ENCODE measurements around the gene NR2F1. TPM values are rescaled to one million over a fixed set of nuclear protein-coding genes. Genes with fewer than 3 reads are reported as not detected.

Gene NR2F1
- total RNA-seq, 2 donors from 2014 or later, result 0.22 TPM; not detected in 1

- 25 to 39% methylated on average over 16 to 25 of the region's 25 CpGs for WGBS, 2 experiments (ENCODE audit: insufficient coverage in 1 of 2, insufficient read length in 1 of 2)
- TF ChIP-seq CTCF (conservative IDR thresholded peaks at IDR 0.05), result no peak
- Mint-ChIP-seq H3K27ac (no peak overlapping the region), H3K27me3 (ENCODE audit: insufficient read depth) (peaks cover 83% of the 10 kb centered on the region), H3K36me3 (ENCODE audit: low read depth) (no peaks in the 10 kb centered on the region), H3K4me1 (peaks cover 21% of the 10 kb centered on the region), H3K9me3 (no peaks in the 10 kb centered on the region), H3K4me3 (no peak overlapping the region)
- H3K9ac ChIP-seq (ENCODE audit: extremely low read depth, low read length, poor library complexity, severe bottlenecking), result no peak overlapping the region
- H3K36me3 ChIP-seq (ENCODE audit: control insufficient read depth, insufficient read depth, low read length), result no peaks in the 10 kb centered on the region
- H3K4me3 ChIP-seq (ENCODE audit: low read length), result peak overlapping the region; percentile 61
- no peak for DNase-seq
- H3K4me1 ChIP-seq (ENCODE audit: control insufficient read depth, insufficient read depth, low read length), result no peaks in the 10 kb centered on the region
- H3K27ac ChIP-seq (ENCODE audit: low read depth, low read length), result peak overlapping the region; percentile 6
- no peaks in the 10 kb centered on the region for H3K9me3 ChIP-seq (ENCODE audit: control insufficient read depth, low read length)
- H3K27me3 ChIP-seq (ENCODE audit: control insufficient read depth, insufficient read depth, low read length, poor library complexity, severe bottlenecking), result peaks cover 98% of the 10 kb centered on the region
These were observed 4.9 kb upstream of the NR2F1 start for GRCh38 chr5:93577854-93578812.

GRCh38 chr5:93578813-93579691 lies 4.0 kb upstream of the NR2F1 start:
- no peaks in the 10 kb centered on the region for H3K4me1 ChIP-seq (ENCODE audit: control insufficient read depth, insufficient read depth, low read length)
- no peak overlapping the region for H3K27ac Mint-ChIP-seq

More at GRCh38 chr5:93578813-93579691, 4.0 kb upstream of the NR2F1 start:
- Histone ChIP-seq H3K9me3 (ENCODE audit: control insufficient read depth, low read length) (no peaks in the 10 kb centered on the region), H3K4me3 (ENCODE audit: low read length) (peak overlapping the region; percentile 81), H3K27me3 (ENCODE audit: control insufficient read depth, insufficient read depth, low read length, poor library complexity, severe bottlenecking) (peaks cover 96% of the 10 kb centered on the region), H3K9ac (ENCODE audit: extremely low read depth, low read length, poor library complexity, severe bottlenecking) (no peak overlapping the region), H3K27ac (ENCODE audit: low read depth, low read length) (peak overlapping the region; percentile 59), H3K36me3 (ENCODE audit: control insufficient read depth, insufficient read depth, low read length) (no peaks in the 10 kb centered on the region)
- peaks cover 74% of the 10 kb centered on the region for H3K27me3 Mint-ChIP-seq (ENCODE audit: insufficient read depth)
- peaks cover 16% of the 10 kb centered on the region for H3K4me1 Mint-ChIP-seq
- 2 to 14% methylated on average over 10 to 49 of the region's 49 CpGs for WGBS, 2 experiments (ENCODE audit: insufficient coverage in 1 of 2, insufficient read length in 1 of 2)
- no peak for DNase-seq
- peak; percentile 15 for TF ChIP-seq CTCF (conservative IDR thresholded peaks at IDR 0.05)
- H3K36me3 Mint-ChIP-seq (ENCODE audit: low read depth), result no peaks in the 10 kb centered on the region
- H3K4me3 Mint-ChIP-seq, result no peak overlapping the region
- H3K9me3 Mint-ChIP-seq, result no peaks in the 10 kb centered on the region

Measured in endodermal cell (in vitro differentiated cells).